ENCODE measurements around the gene SNX3. TPM values are rescaled to one million over a fixed set of nuclear protein-coding genes. Genes with fewer than 3 reads are reported as not detected.
"Not testable (repeated sequence)": the region's sequence is repeated elsewhere in the genome, so short reads cannot be mapped to it uniquely, and the experiment has no call there.

The SNX3 gene
- total and polyA plus RNA-seq, 4 donors, result 124 to 245 (median 171) TPM

DNA sequence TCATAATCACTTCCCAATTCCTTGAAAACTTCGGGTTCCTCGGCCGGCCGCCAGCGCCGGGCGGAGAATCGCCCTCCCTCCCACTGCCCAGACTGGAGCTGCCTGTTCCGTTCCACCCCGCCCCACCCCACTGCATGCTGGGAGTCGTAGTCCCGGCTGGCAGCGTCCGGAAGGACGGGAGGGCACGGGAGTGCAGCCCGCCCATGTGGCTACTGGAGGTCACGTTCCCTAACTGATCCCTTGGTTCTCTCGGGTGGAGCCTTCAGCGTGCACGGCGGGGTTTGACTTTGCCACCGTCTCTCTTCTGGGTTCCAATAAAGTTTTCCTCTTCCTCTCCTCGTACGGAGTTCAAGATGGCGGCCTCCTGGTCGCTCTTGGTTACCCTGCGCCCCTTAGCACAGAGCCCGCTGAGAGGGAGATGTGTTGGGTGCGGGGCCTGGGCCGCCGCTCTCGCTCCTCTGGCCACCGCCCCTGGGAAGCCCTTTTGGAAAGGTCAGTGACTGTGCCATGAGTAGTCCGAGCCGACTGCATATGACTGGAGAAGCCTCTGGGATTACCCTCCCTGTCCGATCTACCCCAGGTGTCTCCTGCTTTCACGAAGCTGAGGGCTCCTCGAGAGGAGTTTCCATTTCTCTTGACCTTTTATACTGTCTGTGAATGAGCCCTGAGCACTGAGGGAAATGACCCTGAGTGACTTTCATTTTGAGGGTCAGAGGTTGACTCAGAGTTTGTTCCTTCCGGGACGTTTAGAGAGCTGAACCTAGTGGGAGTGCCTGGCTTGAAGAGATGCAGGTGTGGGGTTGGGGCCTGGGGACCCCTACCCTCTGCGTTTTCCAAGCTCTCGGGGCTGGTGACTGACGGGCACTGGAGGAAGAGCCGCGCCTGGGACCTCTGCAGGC is 34.1 kb upstream of the SNX3 start, which contains the start of gene AFG1L:
Gene AFG1L (plus strand): TSS at position 328 of the 899 bp plus-strand sequence. CDS start 26 bp downstream, at position 354.
- no peaks in the 10 kb centered on the region for H3K9me3 ChIP-seq (ENCODE audit: control insufficient read depth in 4 of 4, insufficient read depth in 3 of 4, low read length in 3 of 4)
- no peaks in the 10 kb centered on the region for H3K27me3 ChIP-seq (ENCODE audit: control insufficient read depth in 3 of 3, insufficient read depth in 3 of 3, low read length in 2 of 3)
- DNase-seq (peak; percentile 93 to 95 (median 94)), ATAC-seq (ENCODE audit: insufficient read depth, low FRiP score) (peak; percentile 98)
- H3K9ac ChIP-seq (ENCODE audit: insufficient read depth in 1 of 2, low read length in 2 of 2), result peak within 1 kb of the TSS; percentile 71 to 89
- peaks cover 0 to 12% (median 4%) of the 10 kb centered on the region in 5 donors for H3K4me1 ChIP-seq (ENCODE audit: control insufficient read depth in 5 of 5, insufficient read depth in 5 of 5, low read length in 5 of 5)
- TF ChIP-seq, protein P1, sequence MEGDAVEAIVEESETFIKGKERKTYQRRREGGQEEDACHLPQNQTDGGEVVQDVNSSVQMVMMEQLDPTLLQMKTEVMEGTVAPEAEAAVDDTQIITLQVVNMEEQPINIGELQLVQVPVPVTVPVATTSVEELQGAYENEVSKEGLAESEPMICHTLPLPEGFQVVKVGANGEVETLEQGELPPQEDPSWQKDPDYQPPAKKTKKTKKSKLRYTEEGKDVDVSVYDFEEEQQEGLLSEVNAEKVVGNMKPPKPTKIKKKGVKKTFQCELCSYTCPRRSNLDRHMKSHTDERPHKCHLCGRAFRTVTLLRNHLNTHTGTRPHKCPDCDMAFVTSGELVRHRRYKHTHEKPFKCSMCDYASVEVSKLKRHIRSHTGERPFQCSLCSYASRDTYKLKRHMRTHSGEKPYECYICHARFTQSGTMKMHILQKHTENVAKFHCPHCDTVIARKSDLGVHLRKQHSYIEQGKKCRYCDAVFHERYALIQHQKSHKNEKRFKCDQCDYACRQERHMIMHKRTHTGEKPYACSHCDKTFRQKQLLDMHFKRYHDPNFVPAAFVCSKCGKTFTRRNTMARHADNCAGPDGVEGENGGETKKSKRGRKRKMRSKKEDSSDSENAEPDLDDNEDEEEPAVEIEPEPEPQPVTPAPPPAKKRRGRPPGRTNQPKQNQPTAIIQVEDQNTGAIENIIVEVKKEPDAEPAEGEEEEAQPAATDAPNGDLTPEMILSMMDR (IDR thresholded peaks at IDR 0.05; ENCODE audit: control extremely low read depth, extremely low read depth), result no peak
- 1% methylated on average over 46 of the region's 46 CpGs for whole genome bisulfite sequencing, 2 donors
- no peaks in the 10 kb centered on the region for H3K36me3 ChIP-seq (ENCODE audit: control insufficient read depth in 4 of 4, insufficient read depth in 4 of 4, low read length in 4 of 4)
- peak within 1 kb of the TSS; percentile 80 for H3K4me3 ChIP-seq
- peak within 1 kb of the TSS; percentile 96 to 97 for H3K27ac ChIP-seq (ENCODE audit: low read depth in 1 of 2, low read length in 1 of 2)

DNA sequence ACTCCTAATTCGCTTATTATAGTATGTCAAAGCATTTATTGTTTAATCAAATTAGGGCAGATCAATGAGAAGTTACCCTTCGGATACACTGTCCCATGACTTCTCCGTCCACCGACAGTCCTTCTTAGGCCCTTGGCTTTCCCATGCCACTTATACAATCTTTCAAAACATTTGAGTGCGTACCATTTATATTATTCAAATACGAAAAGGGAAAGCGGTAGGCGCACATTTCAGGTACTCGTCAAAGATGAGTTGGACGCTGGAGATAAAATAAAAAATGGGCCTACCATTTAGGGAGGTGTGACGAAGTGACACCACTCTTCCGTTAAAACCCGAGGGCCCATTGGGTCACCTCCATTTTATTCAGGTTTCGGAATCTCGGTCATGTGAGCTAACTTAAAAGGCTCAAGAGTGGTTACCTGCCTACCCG is 33.5 kb upstream of the SNX3 start:
- H3K36me3 ChIP-seq (ENCODE audit: control insufficient read depth in 4 of 4, insufficient read depth in 4 of 4, low read length in 4 of 4), result no peaks in the 10 kb centered on the region
- H3K27me3 ChIP-seq (ENCODE audit: control insufficient read depth in 3 of 3, insufficient read depth in 3 of 3, low read length in 2 of 3), result no peaks in the 10 kb centered on the region
- DNase-seq, result no peak
- 27 to 32% methylated on average over 16 of the region's 16 CpGs for WGBS, 2 donors
- TF ChIP-seq, protein P1 (IDR thresholded peaks at IDR 0.05; ENCODE audit: control extremely low read depth, extremely low read depth), result no peak
- H3K4me1 ChIP-seq (ENCODE audit: control insufficient read depth in 5 of 5, insufficient read depth in 5 of 5, low read length in 5 of 5), result peaks cover 0 to 12% (median 4%) of the 10 kb centered on the region in 5 donors
- peak overlapping the region; percentile 80 for H3K4me3 ChIP-seq
- peak overlapping the region; percentile 96 to 97 for H3K27ac ChIP-seq (ENCODE audit: low read depth in 1 of 2, low read length in 1 of 2)
- no peak for ATAC-seq (ENCODE audit: insufficient read depth, low FRiP score)
- peak overlapping the region; percentile 71 to 89 for H3K9ac ChIP-seq (ENCODE audit: insufficient read depth in 1 of 2, low read length in 2 of 2)
- no peaks in the 10 kb centered on the region for H3K9me3 ChIP-seq (ENCODE audit: control insufficient read depth in 4 of 4, insufficient read depth in 3 of 4, low read length in 3 of 4)

DNA sequence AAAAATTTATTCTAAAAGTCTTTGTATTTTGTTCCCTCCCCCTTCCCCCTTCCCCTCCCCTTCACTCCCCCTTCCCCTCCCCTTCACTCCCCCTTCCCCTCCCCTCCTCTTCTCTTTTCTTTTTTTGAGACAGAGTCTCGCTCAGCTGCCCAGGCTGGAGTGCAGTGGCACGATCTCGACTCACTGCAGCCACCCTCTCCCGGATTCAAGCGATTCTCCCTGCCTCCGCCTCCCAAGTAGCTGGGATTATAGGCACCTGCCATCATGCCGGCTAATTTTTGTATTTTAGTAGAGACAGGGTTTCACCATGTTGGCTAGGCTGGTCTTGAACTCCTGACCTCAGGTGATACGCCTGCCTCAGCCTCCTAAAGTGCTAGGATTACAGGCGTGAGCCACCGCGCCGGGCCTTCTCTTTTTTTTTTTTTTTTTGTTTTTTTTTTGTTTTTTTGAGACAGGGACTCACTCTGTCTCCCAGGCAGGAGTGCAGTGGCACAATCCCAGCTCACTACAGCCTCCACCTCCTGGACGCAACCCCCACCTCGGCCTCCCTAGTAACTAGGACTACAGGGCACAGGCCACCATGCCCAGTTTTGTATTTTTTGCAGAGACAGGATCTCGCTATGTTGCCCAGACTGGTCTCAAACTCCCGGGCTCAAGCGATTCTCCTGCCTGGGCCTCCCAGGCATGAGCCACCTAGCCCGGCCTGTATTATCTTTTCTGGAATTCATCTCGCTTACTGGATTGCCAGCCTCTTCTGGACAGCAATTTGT is 32.9 kb upstream of the SNX3 start:
- TF ChIP-seq, protein P1 (IDR thresholded peaks at IDR 0.05; ENCODE audit: control extremely low read depth, extremely low read depth), result no peak
- Histone ChIP-seq H3K4me3 (no peak overlapping the region), H3K9ac (ENCODE audit: insufficient read depth in 1 of 2, low read length in 2 of 2) (peak overlapping the region in 1 of 2 donors; percentile 89), H3K4me1 (ENCODE audit: control insufficient read depth in 5 of 5, insufficient read depth in 5 of 5, low read length in 5 of 5) (peaks cover 0 to 12% (median 4%) of the 10 kb centered on the region in 5 donors), H3K9me3 (ENCODE audit: control insufficient read depth in 4 of 4, insufficient read depth in 3 of 4, low read length in 3 of 4) (no peaks in the 10 kb centered on the region), H3K27ac (ENCODE audit: low read depth in 1 of 2, low read length in 1 of 2) (no peak overlapping the region), H3K36me3 (ENCODE audit: control insufficient read depth in 4 of 4, insufficient read depth in 4 of 4, low read length in 4 of 4) (no peaks in the 10 kb centered on the region), H3K27me3 (ENCODE audit: control insufficient read depth in 3 of 3, insufficient read depth in 3 of 3, low read length in 2 of 3) (no peaks in the 10 kb centered on the region)
- ATAC-seq (ENCODE audit: insufficient read depth, low FRiP score) (no peak), DNase-seq (no peak)
- WGBS, 2 donors, result 85 to 91% methylated on average over 19 of the region's 19 CpGs

DNA sequence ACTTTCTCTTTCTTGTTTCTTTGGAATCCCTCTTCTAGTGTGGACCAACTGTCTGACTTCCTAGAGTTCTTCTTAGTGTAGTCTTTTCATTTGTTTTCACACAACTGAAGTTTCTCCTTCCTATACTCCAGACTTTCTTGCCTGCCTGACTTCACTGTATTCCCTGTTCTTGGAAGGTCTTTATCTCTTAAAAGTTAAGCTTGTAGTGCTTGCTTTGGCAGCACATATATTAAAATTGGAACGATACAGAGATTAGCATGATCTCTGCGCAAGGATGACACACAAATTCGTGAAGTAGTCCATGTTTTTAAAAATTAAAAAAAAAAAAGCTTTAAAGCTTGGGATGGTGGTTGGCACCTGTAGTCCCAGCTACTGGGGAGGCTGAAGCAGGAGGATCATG is 31.7 kb upstream of the SNX3 start:
- DNase-seq; H3K27me3 ChIP-seq (ENCODE audit: control insufficient read depth in 3 of 3, insufficient read depth in 3 of 3, low read length in 2 of 3); H3K9ac ChIP-seq (ENCODE audit: insufficient read depth in 1 of 2, low read length in 2 of 2); H3K27ac ChIP-seq (ENCODE audit: low read depth in 1 of 2, low read length in 1 of 2); ATAC-seq (ENCODE audit: insufficient read depth, low FRiP score); H3K4me3 ChIP-seq; H3K36me3 ChIP-seq (ENCODE audit: control insufficient read depth in 4 of 4, insufficient read depth in 4 of 4, low read length in 4 of 4); H3K9me3 ChIP-seq (ENCODE audit: control insufficient read depth in 4 of 4, insufficient read depth in 3 of 4, low read length in 3 of 4): not testable (repeated sequence)
- peaks cover 0 to 12% (median 4%) of the 10 kb centered on the region in 5 donors for H3K4me1 ChIP-seq (ENCODE audit: control insufficient read depth in 5 of 5, insufficient read depth in 5 of 5, low read length in 5 of 5)
- WGBS, 2 donors, result 83 to 90% methylated on average over 3 of the region's 3 CpGs
